PC-9 (cell line): ENCODE measurements around the gene DNAAF1.

Experiments
- CTCF ChIP-seq: fragments of 200-600 bp; sonication (generic); conservative IDR thresholded peaks from 2 replicates; pipeline ENCODE4 v1.6.1; 2017; ENCODE audit warnings: mixed run types, antibody characterized with exemption, mild to moderate bottlenecking, moderate library complexity
- EZH2 ChIP-seq: fragments of 200-600 bp; sonication (generic); IDR thresholded peaks from 2 replicates; pipeline ENCODE4 v1.8.0; 2017; ENCODE audit warnings: antibody characterized with exemption, low read depth

- TF ChIP-seq CTCF (no peak), EZH2 (no peak)
Observed at GRCh38 chr16:84137769-84138357, 7.2 kb upstream of the DNAAF1 start.
